ENCODE measurements around the gene NTM.

NTM gene

GRCh38 chr11:131467645-131468394 lies 97.4 kb downstream of the NTM start:
- no peak for DNase-seq (ENCODE audit: low read depth)
- no peak for TF ChIP-seq CTCF (IDR thresholded peaks at IDR 0.05; ENCODE audit: low read depth, low read length, missing control alignments)
- H3K4me3 ChIP-seq (ENCODE audit: low read depth, low read length): no peak overlapping the region

GRCh38 chr11:131468565-131468964 lies 98.2 kb downstream of the NTM start:
- DNase-seq (ENCODE audit: low read depth): no peak
- no peak overlapping the region for H3K4me3 ChIP-seq (ENCODE audit: low read depth, low read length)
- TF ChIP-seq CTCF (IDR thresholded peaks at IDR 0.05; ENCODE audit: low read depth, low read length, missing control alignments): no peak

GRCh38 chr11:131470216-131470925 lies 100.0 kb downstream of the NTM start:
- DNase-seq (ENCODE audit: low read depth): no peak
- no peak overlapping the region for H3K4me3 ChIP-seq (ENCODE audit: low read depth, low read length)
- no peak for TF ChIP-seq CTCF (IDR thresholded peaks at IDR 0.05; ENCODE audit: low read depth, low read length, missing control alignments)

GRCh38 chr11:131471976-131472375 lies 101.6 kb downstream of the NTM start:
- TF ChIP-seq CTCF (IDR thresholded peaks at IDR 0.05; ENCODE audit: low read depth, low read length, missing control alignments): no peak
- no peak for DNase-seq (ENCODE audit: low read depth)
- H3K4me3 ChIP-seq (ENCODE audit: low read depth, low read length): no peak overlapping the region

- no peak overlapping the region for H3K4me3 ChIP-seq (ENCODE audit: low read depth, low read length)
- DNase-seq (ENCODE audit: low read depth): no peak
- no peak for TF ChIP-seq CTCF (IDR thresholded peaks at IDR 0.05; ENCODE audit: low read depth, low read length, missing control alignments)
These were observed 104.5 kb downstream of the NTM start for GRCh38 chr11:131474947-131475346.

GRCh38 chr11:131476266-131476665 lies 105.9 kb downstream of the NTM start:
- no peak for TF ChIP-seq CTCF (IDR thresholded peaks at IDR 0.05; ENCODE audit: low read depth, low read length, missing control alignments)
- DNase-seq (ENCODE audit: low read depth): no peak
- no peak overlapping the region for H3K4me3 ChIP-seq (ENCODE audit: low read depth, low read length)

Measured in GM12864 (cell line).